ENCODE results near the gene OR10Z1.

Gene OR10Z1

GRCh38 chr1:158564608-158565007, 40.5 kb upstream of the OR10Z1 start:
- H2AFZ ChIP-seq (ENCODE audit: low read length), result no peak overlapping the region
- H3K36me3 ChIP-seq (ENCODE audit: insufficient read depth, low read length), result no peaks in the 10 kb centered on the region
- H4K20me1 ChIP-seq (ENCODE audit: insufficient read depth, low read length), result no peaks in the 10 kb centered on the region
- no peaks in the 10 kb centered on the region for H3K27me3 ChIP-seq (ENCODE audit: insufficient read depth, low read length)
- H3K4me2 ChIP-seq (ENCODE audit: low read length), result no peak overlapping the region
- peaks cover 6% of the 10 kb centered on the region for H3K4me1 ChIP-seq (ENCODE audit: insufficient read depth, low read length, severe bottlenecking)
- H3K4me3 ChIP-seq (ENCODE audit: low read depth, low read length, poor library complexity, severe bottlenecking), result no peak overlapping the region
- no peak overlapping the region for H3K9ac ChIP-seq (ENCODE audit: low read length)
- no peaks in the 10 kb centered on the region for H3K9me2 ChIP-seq (ENCODE audit: low read depth, low read length)
- no peak overlapping the region for H3K27ac ChIP-seq (ENCODE audit: low read depth, low read length, poor library complexity, severe bottlenecking)
- TF ChIP-seq CTCF (IDR thresholded peaks at IDR 0.05; ENCODE audit: low read length) (no peak), EZH2 (IDR thresholded peaks at IDR 0.05; ENCODE audit: borderline replicate concordance, low read length) (no peak)
- no peaks in the 10 kb centered on the region for H3F3A ChIP-seq (ENCODE audit: insufficient read depth, low read length)
- H3K9me3 ChIP-seq (ENCODE audit: low read length), result no peaks in the 10 kb centered on the region
- H3K79me2 ChIP-seq (ENCODE audit: insufficient read depth, low read length), result no peaks in the 10 kb centered on the region

GRCh38 chr1:158570480-158570879, 34.6 kb upstream of the OR10Z1 start, which contains the start of gene OR6P1:
TSS of gene OR6P1 (minus strand) at chr1:158570580. CDS start at chr1:158563604, 6,976 bp downstream.
- no peak within 1 kb of the TSS for H3K4me3 ChIP-seq (ENCODE audit: low read depth, low read length, poor library complexity, severe bottlenecking)
- H3K4me2 ChIP-seq (ENCODE audit: low read length), result no peak within 1 kb of the TSS
- H2AFZ ChIP-seq (ENCODE audit: low read length), result no peak within 1 kb of the TSS
- no peaks in the 10 kb centered on the region for H3K27me3 ChIP-seq (ENCODE audit: insufficient read depth, low read length)
- no peak within 1 kb of the TSS for H3K9ac ChIP-seq (ENCODE audit: low read length)
- TF ChIP-seq EZH2 (IDR thresholded peaks at IDR 0.05; ENCODE audit: borderline replicate concordance, low read length) (no peak), CTCF (IDR thresholded peaks at IDR 0.05; ENCODE audit: low read length) (no peak)
- no peaks in the 10 kb centered on the region for H3K9me3 ChIP-seq (ENCODE audit: low read length)
- H3F3A ChIP-seq (ENCODE audit: insufficient read depth, low read length), result no peaks in the 10 kb centered on the region
- H3K79me2 ChIP-seq (ENCODE audit: insufficient read depth, low read length), result no peaks in the 10 kb centered on the region
- H3K27ac ChIP-seq (ENCODE audit: low read depth, low read length, poor library complexity, severe bottlenecking), result no peak within 1 kb of the TSS
- no peaks in the 10 kb centered on the region for H4K20me1 ChIP-seq (ENCODE audit: insufficient read depth, low read length)
- H3K4me1 ChIP-seq (ENCODE audit: insufficient read depth, low read length, severe bottlenecking), result no peaks in the 10 kb centered on the region
- H3K36me3 ChIP-seq (ENCODE audit: insufficient read depth, low read length), result no peaks in the 10 kb centered on the region
- H3K9me2 ChIP-seq (ENCODE audit: low read depth, low read length), result no peaks in the 10 kb centered on the region

GRCh38 chr1:158572226-158572625, 32.8 kb upstream of the OR10Z1 start:
- Histone ChIP-seq H3K79me2 (ENCODE audit: insufficient read depth, low read length) (no peaks in the 10 kb centered on the region), H4K20me1 (ENCODE audit: insufficient read depth, low read length) (no peaks in the 10 kb centered on the region), H3F3A (ENCODE audit: insufficient read depth, low read length) (no peaks in the 10 kb centered on the region), H3K9me2 (ENCODE audit: low read depth, low read length) (no peaks in the 10 kb centered on the region), H3K4me2 (ENCODE audit: low read length) (no peak overlapping the region), H3K36me3 (ENCODE audit: insufficient read depth, low read length) (no peaks in the 10 kb centered on the region), H3K4me1 (ENCODE audit: insufficient read depth, low read length, severe bottlenecking) (no peaks in the 10 kb centered on the region), H3K27me3 (ENCODE audit: insufficient read depth, low read length) (no peaks in the 10 kb centered on the region), H3K27ac (ENCODE audit: low read depth, low read length, poor library complexity, severe bottlenecking) (no peak overlapping the region), H2AFZ (ENCODE audit: low read length) (no peak overlapping the region), H3K4me3 (ENCODE audit: low read depth, low read length, poor library complexity, severe bottlenecking) (no peak overlapping the region), H3K9ac (ENCODE audit: low read length) (no peak overlapping the region), H3K9me3 (ENCODE audit: low read length) (no peaks in the 10 kb centered on the region)
- no peak for TF ChIP-seq CTCF (IDR thresholded peaks at IDR 0.05; ENCODE audit: low read length)
- no peak for TF ChIP-seq EZH2 (IDR thresholded peaks at IDR 0.05; ENCODE audit: borderline replicate concordance, low read length)

Measured in OCI-LY1 (cell line).